ENCODE measurements around the gene SLBP. TPM values are rescaled to one million over a fixed set of nuclear protein-coding genes. Genes with fewer than 3 reads are reported as not detected.

The SLBP gene
- total RNA-seq, 1 donor from 2014 or later: 54.3 TPM

GRCh38 chr4:1739358-1739757, 27.2 kb upstream of the SLBP start:
- Mint-ChIP-seq H3K27me3 (no peaks in the 10 kb centered on the region), H3K9me3 (ENCODE audit: low read depth) (peaks cover 4% of the 10 kb centered on the region), H3K4me3 (ENCODE audit: low read depth) (no peak overlapping the region), H3K36me3 (ENCODE audit: insufficient read depth) (peaks cover 28% of the 10 kb centered on the region), H3K4me1 (ENCODE audit: low read depth) (no peaks in the 10 kb centered on the region), H3K27ac (no peak overlapping the region)
- DNase-seq (ENCODE audit: low spot score, unreplicated experiment): no peak
- TF ChIP-seq CTCF (IDR thresholded peaks at IDR 0.05; ENCODE audit: unreplicated experiment): no peak

- peaks cover 26% of the 10 kb centered on the region for H3K36me3 Mint-ChIP-seq (ENCODE audit: insufficient read depth)
- no peaks in the 10 kb centered on the region for H3K27me3 Mint-ChIP-seq
- DNase-seq (ENCODE audit: low spot score, unreplicated experiment): no peak
- TF ChIP-seq CTCF (IDR thresholded peaks at IDR 0.05; ENCODE audit: unreplicated experiment): no peak
- no peaks in the 10 kb centered on the region for H3K4me1 Mint-ChIP-seq (ENCODE audit: low read depth)
- H3K27ac Mint-ChIP-seq: no peak overlapping the region
- H3K4me3 Mint-ChIP-seq (ENCODE audit: low read depth): no peak overlapping the region
- peaks cover 4% of the 10 kb centered on the region for H3K9me3 Mint-ChIP-seq (ENCODE audit: low read depth)
Measured at GRCh38 chr4:1738410-1738809, 26.3 kb upstream of the SLBP start.

- DNase-seq (ENCODE audit: low spot score, unreplicated experiment): no peak
- TF ChIP-seq CTCF (IDR thresholded peaks at IDR 0.05; ENCODE audit: unreplicated experiment): no peak
- no peak overlapping the region for H3K4me3 Mint-ChIP-seq (ENCODE audit: low read depth)
- no peaks in the 10 kb centered on the region for H3K4me1 Mint-ChIP-seq (ENCODE audit: low read depth)
- no peaks in the 10 kb centered on the region for H3K27me3 Mint-ChIP-seq
- H3K27ac Mint-ChIP-seq: no peak overlapping the region
- peaks cover 25% of the 10 kb centered on the region for H3K36me3 Mint-ChIP-seq (ENCODE audit: insufficient read depth)
- H3K9me3 Mint-ChIP-seq (ENCODE audit: low read depth): peaks cover 4% of the 10 kb centered on the region
Measured at GRCh38 chr4:1737666-1738065, 25.5 kb upstream of the SLBP start.

- Mint-ChIP-seq H3K9me3 (ENCODE audit: low read depth) (peaks cover 4% of the 10 kb centered on the region), H3K27ac (no peak overlapping the region), H3K36me3 (ENCODE audit: insufficient read depth) (peaks cover 25% of the 10 kb centered on the region), H3K4me1 (ENCODE audit: low read depth) (no peaks in the 10 kb centered on the region), H3K27me3 (no peaks in the 10 kb centered on the region), H3K4me3 (ENCODE audit: low read depth) (no peak overlapping the region)
- no peak for DNase-seq (ENCODE audit: low spot score, unreplicated experiment)
- no peak for TF ChIP-seq CTCF (IDR thresholded peaks at IDR 0.05; ENCODE audit: unreplicated experiment)
Measured at GRCh38 chr4:1736812-1737211, 24.7 kb upstream of the SLBP start.

- DNase-seq (ENCODE audit: low spot score, unreplicated experiment): no peak
- no peaks in the 10 kb centered on the region for H3K27me3 Mint-ChIP-seq
- H3K9me3 Mint-ChIP-seq (ENCODE audit: low read depth): peaks cover 4% of the 10 kb centered on the region
Measured at GRCh38 chr4:1735215-1735614, 23.1 kb upstream of the SLBP start.

More at GRCh38 chr4:1735215-1735614, 23.1 kb upstream of the SLBP start:
- Mint-ChIP-seq H3K27ac (no peak overlapping the region), H3K4me3 (ENCODE audit: low read depth) (no peak overlapping the region), H3K4me1 (ENCODE audit: low read depth) (no peaks in the 10 kb centered on the region), H3K36me3 (ENCODE audit: insufficient read depth) (peaks cover 20% of the 10 kb centered on the region)
- TF ChIP-seq CTCF (IDR thresholded peaks at IDR 0.05; ENCODE audit: unreplicated experiment): no peak
